GM12878 (cell line): ENCODE measurements around the gene FAM228B. TPM values are rescaled to one million over a fixed set of nuclear protein-coding genes. Genes with fewer than 3 reads are reported as not detected.

Source experiments
- CBX3 ChIP-seq: fragments of 200-600 bp; sonication (generic); IDR thresholded peaks from 2 replicates; pipeline ENCODE4 v1.6.1; 2016; ENCODE audit warnings: low read depth, borderline replicate concordance
- CHD1 ChIP-seq: IDR thresholded peaks from 2 replicates; pipeline ENCODE4 v1.6.1; 2012; ENCODE audit warnings: low read depth, low read length, improper control_type of control experiment
- CREM ChIP-seq: IDR thresholded peaks from 2 replicates; pipeline ENCODE4 v1.6.1; 2014; ENCODE audit warnings: antibody characterized with exemption, low read depth
- EGR1 ChIP-seq, 2 experiments: IDR thresholded peaks; 1 replicate in 1 of 2; 2 replicates in 1 of 2; pipeline ENCODE4 v1.6.1; 2011 to 2012; ENCODE audit warnings: low read depth in 2 of 2, low read length in 2 of 2, borderline replicate concordance in 1 of 2, mild to moderate bottlenecking in 1 of 2, moderate library complexity in 1 of 2
- IKZF2 ChIP-seq, 2 experiments: fragments of 450-650 bp; IDR thresholded peaks; 2 replicates each; pipeline ENCODE4 v1.6.1; 2017; ENCODE audit warnings: mild to moderate bottlenecking in 2 of 2, moderate library complexity in 2 of 2
- NBN ChIP-seq: fragments of 450-650 bp; IDR thresholded peaks from 2 replicates; pipeline ENCODE4 v1.6.1; 2016
- RAD51 ChIP-seq: fragments of 450-650 bp; IDR thresholded peaks from 2 replicates; pipeline ENCODE4 v1.6.1; 2016; ENCODE audit warnings: moderate library complexity, mild to moderate bottlenecking, inconsistent platforms
- RCOR1 ChIP-seq: conservative IDR thresholded peaks from 2 replicates; pipeline ENCODE4 v1.6.1; 2012; ENCODE audit warnings: low read depth, low read length, improper control_type of control experiment
- ZNF384 ChIP-seq: IDR thresholded peaks from 2 replicates; pipeline ENCODE4 v1.6.1; 2012; ENCODE audit warnings: low read depth, mild to moderate bottlenecking, low read length, improper control_type of control experiment, borderline replicate concordance
- polyA plus RNA-seq, 11 experiments: library from polyadenylated mRNA; depleted of rRNA in 4 of 11; unstranded in 6 of 11; stranded (reverse) in 5 of 11; fragments of >200 nt; fragmentation: Nextera tagmentation in 4 of 11; fragmentation: Illumina TruSeq in 1 of 11; extraction: Ambion mirVana in 4 of 11; extraction: Trizol in 1 of 11; gene quantifications; 1 replicate in 1 of 11; 2 replicates in 10 of 11; pipeline versions ENCODE4 v1.2.1 to v1.2.3, GENCODE V29; 2011 to 2016; ENCODE audit warnings: inconsistent platforms in 2 of 11, missing spikeins in 2 of 11, low read depth in 1 of 11
- total RNA-seq, 4 experiments: library from RNA; depleted of rRNA in 3 of 4; stranded (reverse); fragments of >200 nt in 3 of 4; fragmentation: Illumina TruSeq in 1 of 4; extraction: Trizol in 1 of 4; gene quantifications; 2 replicates each; pipeline versions ENCODE4 v1.2.1 to v1.2.3, GENCODE V29; 2013 to 2021
- TF ChIP-seq, protein P1 (sequence below): IDR thresholded peaks from 2 replicates; pipeline ENCODE4 v1.6.1; 2011; ENCODE audit warnings: borderline replicate concordance, low read depth, mild to moderate bottlenecking, moderate library complexity, mixed read lengths, low read length; ENCODE audit not compliant: insufficient read depth; ENCODE audit errors: extremely low read length
- TF ChIP-seq, protein P2 (sequence below): fragments of 450-650 bp; formaldehyde crosslinking; IDR thresholded peaks from 2 replicates; pipeline ENCODE4 v1.4.0; 2020; ENCODE audit warnings: mild to moderate bottlenecking, moderate library complexity
- TF ChIP-seq, protein P3 (sequence below): fragments of 450-650 bp; IDR thresholded peaks from 2 replicates; pipeline ENCODE4 v1.6.1; 2018; ENCODE audit warnings: mild to moderate bottlenecking, low read depth, moderate library complexity; ENCODE audit not compliant: partially characterized antibody
- TF ChIP-seq, protein P4 (sequence below), 3 experiments: IDR thresholded peaks in 2 of 3; conservative IDR thresholded peaks in 1 of 3; 2 replicates each; pipeline ENCODE4 v1.5.1; 2011; ENCODE audit warnings: low read depth in 3 of 3, low read length in 3 of 3, mild to moderate bottlenecking in 3 of 3, control low read depth in 2 of 3, moderate library complexity in 2 of 3, inconsistent platforms in 1 of 3, mixed read lengths in 1 of 3; ENCODE audit not compliant: control insufficient read depth in 2 of 3, insufficient read depth in 1 of 3; ENCODE audit errors: extremely low read depth in 1 of 3
- TF ChIP-seq, protein P5 (sequence below): fragments of 450-650 bp; IDR thresholded peaks from 2 replicates; pipeline ENCODE4 v1.6.1; 2017; ENCODE audit warnings: mild to moderate bottlenecking, moderate library complexity

Gene FAM228B
- total and polyA plus RNA-seq, 10 of the 15 experiments (the other 5 are each of a cell fraction or from before 2014, with no cell fraction given) = 3.9 to 11.0 (median 7.5) TPM

DNA sequence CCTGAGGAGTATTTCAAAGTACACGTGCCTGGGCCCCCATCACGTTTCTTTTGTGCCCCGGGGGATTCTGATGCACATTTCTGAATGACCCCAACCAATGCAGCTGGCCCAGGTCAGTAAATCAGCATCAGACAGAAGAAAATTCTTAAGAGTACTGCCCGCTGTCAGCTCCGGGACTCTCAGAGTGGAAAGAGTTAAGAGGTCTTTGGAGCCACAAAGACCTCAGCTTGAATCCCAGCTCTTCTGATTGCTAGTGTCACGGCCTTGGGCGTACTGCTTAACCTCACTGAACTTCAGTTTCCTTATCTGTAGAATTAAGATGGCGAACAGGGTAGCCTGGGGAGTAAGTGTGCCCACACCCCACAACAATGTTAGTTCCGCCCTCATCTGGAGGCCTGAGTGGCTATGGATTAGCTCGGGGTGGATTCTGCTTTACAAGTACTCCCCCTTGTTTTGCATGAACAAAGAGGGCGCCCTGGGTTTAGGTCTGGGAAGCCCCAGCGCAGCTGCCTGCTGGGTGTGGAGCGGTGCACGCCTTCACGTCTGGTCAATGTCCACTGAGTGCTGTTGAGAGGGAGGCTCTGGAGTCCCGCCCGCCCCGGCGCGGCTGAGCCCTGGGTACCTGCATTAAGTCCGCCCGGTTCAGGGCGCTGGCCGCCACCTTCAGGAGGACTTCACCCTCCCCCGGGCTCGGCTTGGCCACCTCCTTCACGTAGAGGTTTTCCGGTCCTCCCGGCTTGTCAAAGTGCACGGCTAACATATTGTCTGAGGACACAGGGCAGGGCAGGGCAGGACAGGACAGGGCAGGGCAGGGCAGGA is 39.5 kb upstream of the FAM228B start (continued):
- TF ChIP-seq, protein P1, sequence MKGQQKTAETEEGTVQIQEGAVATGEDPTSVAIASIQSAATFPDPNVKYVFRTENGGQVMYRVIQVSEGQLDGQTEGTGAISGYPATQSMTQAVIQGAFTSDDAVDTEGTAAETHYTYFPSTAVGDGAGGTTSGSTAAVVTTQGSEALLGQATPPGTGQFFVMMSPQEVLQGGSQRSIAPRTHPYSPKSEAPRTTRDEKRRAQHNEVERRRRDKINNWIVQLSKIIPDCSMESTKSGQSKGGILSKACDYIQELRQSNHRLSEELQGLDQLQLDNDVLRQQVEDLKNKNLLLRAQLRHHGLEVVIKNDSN = no peak
- TF ChIP-seq CHD1 = no peak
- TF ChIP-seq CREM = no peak; the same call in 1 of the 2 replicates
- TF ChIP-seq EGR1 (IDR thresholded peaks at IDR 0.05; ENCODE audit: borderline replicate concordance in 1 of 2, low read depth in 2 of 2, low read length in 2 of 2) = no peak
- TF ChIP-seq, protein P2, sequence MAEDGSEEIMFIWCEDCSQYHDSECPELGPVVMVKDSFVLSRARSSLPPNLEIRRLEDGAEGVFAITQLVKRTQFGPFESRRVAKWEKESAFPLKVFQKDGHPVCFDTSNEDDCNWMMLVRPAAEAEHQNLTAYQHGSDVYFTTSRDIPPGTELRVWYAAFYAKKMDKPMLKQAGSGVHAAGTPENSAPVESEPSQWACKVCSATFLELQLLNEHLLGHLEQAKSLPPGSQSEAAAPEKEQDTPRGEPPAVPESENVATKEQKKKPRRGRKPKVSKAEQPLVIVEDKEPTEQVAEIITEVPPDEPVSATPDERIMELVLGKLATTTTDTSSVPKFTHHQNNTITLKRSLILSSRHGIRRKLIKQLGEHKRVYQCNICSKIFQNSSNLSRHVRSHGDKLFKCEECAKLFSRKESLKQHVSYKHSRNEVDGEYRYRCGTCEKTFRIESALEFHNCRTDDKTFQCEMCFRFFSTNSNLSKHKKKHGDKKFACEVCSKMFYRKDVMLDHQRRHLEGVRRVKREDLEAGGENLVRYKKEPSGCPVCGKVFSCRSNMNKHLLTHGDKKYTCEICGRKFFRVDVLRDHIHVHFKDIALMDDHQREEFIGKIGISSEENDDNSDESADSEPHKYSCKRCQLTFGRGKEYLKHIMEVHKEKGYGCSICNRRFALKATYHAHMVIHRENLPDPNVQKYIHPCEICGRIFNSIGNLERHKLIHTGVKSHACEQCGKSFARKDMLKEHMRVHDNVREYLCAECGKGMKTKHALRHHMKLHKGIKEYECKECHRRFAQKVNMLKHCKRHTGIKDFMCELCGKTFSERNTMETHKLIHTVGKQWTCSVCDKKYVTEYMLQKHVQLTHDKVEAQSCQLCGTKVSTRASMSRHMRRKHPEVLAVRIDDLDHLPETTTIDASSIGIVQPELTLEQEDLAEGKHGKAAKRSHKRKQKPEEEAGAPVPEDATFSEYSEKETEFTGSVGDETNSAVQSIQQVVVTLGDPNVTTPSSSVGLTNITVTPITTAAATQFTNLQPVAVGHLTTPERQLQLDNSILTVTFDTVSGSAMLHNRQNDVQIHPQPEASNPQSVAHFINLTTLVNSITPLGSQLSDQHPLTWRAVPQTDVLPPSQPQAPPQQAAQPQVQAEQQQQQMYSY (CRISPR knock-in tag) = no peak
- TF ChIP-seq NBN = peak; percentile 58; the same call in 1 of the 2 replicates
- TF ChIP-seq IKZF2 (IDR thresholded peaks at IDR 0.05) = no peak
- no peak for TF ChIP-seq ZNF384
- no peak for TF ChIP-seq RCOR1
- no peak for TF ChIP-seq CBX3
- TF ChIP-seq, protein P3, sequence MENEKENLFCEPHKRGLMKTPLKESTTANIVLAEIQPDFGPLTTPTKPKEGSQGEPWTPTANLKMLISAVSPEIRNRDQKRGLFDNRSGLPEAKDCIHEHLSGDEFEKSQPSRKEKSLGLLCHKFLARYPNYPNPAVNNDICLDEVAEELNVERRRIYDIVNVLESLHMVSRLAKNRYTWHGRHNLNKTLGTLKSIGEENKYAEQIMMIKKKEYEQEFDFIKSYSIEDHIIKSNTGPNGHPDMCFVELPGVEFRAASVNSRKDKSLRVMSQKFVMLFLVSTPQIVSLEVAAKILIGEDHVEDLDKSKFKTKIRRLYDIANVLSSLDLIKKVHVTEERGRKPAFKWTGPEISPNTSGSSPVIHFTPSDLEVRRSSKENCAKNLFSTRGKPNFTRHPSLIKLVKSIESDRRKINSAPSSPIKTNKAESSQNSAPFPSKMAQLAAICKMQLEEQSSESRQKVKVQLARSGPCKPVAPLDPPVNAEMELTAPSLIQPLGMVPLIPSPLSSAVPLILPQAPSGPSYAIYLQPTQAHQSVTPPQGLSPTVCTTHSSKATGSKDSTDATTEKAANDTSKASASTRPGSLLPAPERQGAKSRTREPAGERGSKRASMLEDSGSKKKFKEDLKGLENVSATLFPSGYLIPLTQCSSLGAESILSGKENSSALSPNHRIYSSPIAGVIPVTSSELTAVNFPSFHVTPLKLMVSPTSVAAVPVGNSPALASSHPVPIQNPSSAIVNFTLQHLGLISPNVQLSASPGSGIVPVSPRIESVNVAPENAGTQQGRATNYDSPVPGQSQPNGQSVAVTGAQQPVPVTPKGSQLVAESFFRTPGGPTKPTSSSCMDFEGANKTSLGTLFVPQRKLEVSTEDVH = no peak
- no peak for TF ChIP-seq RAD51
- TF ChIP-seq, protein P4, sequence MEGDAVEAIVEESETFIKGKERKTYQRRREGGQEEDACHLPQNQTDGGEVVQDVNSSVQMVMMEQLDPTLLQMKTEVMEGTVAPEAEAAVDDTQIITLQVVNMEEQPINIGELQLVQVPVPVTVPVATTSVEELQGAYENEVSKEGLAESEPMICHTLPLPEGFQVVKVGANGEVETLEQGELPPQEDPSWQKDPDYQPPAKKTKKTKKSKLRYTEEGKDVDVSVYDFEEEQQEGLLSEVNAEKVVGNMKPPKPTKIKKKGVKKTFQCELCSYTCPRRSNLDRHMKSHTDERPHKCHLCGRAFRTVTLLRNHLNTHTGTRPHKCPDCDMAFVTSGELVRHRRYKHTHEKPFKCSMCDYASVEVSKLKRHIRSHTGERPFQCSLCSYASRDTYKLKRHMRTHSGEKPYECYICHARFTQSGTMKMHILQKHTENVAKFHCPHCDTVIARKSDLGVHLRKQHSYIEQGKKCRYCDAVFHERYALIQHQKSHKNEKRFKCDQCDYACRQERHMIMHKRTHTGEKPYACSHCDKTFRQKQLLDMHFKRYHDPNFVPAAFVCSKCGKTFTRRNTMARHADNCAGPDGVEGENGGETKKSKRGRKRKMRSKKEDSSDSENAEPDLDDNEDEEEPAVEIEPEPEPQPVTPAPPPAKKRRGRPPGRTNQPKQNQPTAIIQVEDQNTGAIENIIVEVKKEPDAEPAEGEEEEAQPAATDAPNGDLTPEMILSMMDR (IDR thresholded peaks at IDR 0.05 in 2 of 3, conservative IDR thresholded peaks at IDR 0.05 in 1 of 3; ENCODE audit: control insufficient read depth in 2 of 3, extremely low read depth in 1 of 3, insufficient read depth in 1 of 3, low read depth in 3 of 3, low read length in 3 of 3) = no peak
- TF ChIP-seq, protein P5, sequence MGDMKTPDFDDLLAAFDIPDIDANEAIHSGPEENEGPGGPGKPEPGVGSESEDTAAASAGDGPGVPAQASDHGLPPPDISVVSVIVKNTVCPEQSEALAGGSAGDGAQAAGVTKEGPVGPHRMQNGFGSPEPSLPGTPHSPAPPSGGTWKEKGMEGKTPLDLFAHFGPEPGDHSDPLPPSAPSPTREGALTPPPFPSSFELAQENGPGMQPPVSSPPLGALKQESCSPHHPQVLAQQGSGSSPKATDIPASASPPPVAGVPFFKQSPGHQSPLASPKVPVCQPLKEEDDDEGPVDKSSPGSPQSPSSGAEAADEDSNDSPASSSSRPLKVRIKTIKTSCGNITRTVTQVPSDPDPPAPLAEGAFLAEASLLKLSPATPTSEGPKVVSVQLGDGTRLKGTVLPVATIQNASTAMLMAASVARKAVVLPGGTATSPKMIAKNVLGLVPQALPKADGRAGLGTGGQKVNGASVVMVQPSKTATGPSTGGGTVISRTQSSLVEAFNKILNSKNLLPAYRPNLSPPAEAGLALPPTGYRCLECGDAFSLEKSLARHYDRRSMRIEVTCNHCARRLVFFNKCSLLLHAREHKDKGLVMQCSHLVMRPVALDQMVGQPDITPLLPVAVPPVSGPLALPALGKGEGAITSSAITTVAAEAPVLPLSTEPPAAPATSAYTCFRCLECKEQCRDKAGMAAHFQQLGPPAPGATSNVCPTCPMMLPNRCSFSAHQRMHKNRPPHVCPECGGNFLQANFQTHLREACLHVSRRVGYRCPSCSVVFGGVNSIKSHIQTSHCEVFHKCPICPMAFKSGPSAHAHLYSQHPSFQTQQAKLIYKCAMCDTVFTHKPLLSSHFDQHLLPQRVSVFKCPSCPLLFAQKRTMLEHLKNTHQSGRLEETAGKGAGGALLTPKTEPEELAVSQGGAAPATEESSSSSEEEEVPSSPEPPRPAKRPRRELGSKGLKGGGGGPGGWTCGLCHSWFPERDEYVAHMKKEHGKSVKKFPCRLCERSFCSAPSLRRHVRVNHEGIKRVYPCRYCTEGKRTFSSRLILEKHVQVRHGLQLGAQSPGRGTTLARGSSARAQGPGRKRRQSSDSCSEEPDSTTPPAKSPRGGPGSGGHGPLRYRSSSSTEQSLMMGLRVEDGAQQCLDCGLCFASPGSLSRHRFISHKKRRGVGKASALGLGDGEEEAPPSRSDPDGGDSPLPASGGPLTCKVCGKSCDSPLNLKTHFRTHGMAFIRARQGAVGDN = peak; percentile 51; the same call in 1 of the 2 replicates
